ENCODE results near the gene NPR3.
A peak's percentile ranks its signal among the peaks of the same experiment; 100 is the strongest.

Gene NPR3

DNA sequence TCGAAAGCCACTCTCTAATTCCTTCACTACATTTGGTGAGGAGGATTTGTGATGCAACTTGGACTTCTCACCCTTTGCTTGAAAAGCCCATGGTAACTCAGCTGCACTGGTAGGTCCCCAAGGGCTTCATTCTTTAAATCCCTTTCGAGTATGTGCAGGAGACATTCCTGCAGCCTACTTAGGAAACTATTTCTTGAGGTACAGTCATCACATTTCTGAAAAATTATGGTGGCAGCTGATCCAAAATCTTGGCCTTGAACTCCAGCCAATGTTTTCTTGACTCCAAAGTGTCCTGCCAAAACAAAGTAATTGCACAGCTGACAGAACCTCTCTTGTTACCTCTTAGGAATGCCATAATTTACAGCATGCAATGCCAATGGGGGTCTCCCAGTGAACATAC, 99.7 kb downstream of the NPR3 start:
- DNase-seq, result peak; percentile 98

DNA sequence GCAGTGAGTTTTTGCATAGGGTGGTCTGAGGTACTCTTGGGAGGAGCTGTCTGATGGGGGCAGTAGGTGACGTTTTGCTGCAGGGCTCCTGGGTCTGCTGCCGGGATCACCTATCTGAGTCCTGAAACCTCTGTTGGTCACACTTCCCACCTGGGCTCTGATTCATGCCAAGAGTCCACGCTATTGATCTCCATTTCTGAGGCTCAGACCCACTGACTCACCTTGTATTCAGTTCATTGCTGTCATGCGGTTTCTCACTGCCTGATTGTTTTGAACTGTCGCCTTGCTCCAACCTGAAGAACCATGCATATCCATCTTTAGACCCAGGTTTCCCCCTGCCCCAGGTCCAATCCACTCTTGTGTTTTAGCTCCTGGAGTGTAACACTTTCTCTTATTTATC, 101.3 kb downstream of the NPR3 start:
- no peak for DNase-seq

DNA sequence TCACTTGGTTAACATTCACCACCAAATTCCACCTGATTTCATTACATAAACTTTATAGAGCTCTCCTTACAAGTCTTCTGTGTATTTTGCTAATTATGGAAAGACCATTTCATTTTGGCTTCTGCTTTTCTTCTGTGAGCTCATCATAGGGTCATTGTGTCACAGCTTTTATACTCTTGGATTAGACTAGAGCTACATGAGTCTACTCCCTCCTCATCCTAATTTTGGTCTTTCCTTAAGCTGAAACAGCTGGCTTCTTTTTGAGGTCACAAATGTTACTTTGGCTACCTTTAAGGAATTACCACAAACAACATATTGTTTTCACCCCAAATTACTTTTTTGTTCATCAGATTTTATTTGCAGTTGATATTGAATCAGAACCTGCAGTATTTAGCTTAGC, 103.0 kb downstream of the NPR3 start:
- no peak for DNase-seq

DNA sequence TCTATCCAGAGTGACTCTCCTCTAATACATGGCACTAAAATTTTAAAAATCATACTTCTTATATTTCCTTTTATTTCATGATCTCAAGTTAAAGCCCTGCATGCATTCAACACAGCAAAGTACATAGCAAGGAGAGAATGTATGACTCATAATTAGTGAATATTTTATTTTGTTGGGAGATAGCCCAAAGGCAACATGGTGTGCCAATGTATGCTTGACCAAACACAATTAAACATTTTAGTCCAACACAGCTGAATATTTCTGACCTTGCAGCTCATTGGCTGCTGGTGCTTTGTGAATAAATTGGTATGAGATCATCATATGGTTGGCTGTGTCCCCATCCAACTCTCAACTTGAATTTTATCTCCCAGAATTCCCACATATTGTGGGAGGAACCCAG, 103.5 kb downstream of the NPR3 start:
- DNase-seq, result peak; percentile 80

DNA sequence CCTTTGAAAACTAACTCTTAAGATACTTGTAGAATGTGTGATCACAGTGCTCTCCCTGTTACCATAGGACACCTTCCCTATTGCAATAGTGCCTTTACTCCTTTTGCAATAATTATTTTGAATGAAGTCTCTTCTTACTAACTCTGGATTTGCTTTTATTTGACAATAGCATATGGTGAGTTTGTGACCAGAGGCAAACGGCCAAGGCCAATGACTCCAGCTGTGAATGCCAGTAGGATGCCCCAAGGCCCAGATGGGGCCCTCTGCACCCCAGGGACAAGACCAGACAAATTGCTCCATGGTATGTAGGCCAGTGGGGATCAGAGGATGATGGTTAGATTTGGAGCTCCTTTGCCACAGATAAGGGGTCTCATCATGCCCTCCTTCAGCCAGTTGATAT, 116.9 kb downstream of the NPR3 start:
- no peak for DNase-seq

DNA sequence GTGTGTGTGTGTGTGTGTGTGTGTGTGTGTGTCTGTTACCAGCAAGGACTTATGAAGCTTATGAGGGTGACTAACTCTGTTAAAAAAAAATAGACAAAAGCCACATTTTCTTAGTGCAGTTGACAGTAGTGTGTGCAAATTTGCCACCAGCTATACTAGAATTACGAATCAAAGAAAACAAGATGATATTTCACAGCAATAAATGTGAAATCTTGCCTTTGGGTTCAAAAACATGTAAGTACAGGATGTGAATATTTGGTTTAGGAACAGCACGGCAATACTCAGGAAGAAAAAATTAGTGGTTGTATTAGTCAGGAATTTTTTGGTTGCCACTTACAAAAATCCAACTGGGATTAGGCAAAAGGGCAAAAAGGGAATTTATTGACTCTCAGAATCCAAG, 117.4 kb downstream of the NPR3 start:
- DNase-seq, result no peak

DNA sequence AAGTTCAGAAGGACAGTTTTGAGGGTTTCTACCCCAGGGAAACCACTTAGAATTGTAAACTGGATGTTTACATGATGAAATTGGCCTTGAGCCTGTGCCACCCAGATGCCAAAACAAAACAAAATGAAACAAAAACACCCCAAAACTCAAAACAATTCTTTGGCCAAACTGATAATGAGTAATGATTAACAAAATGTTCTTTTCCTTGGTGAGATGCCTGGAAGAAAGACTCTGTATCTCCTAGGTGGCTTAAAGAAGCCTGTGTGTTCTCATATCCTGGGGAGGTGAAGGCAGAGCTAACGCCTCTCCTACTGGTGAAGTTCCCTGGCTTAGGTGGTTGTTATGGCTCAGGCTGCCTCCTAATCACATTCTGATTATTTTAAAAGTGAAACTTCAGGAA, 120.5 kb downstream of the NPR3 start:
- no peak for DNase-seq

DNA sequence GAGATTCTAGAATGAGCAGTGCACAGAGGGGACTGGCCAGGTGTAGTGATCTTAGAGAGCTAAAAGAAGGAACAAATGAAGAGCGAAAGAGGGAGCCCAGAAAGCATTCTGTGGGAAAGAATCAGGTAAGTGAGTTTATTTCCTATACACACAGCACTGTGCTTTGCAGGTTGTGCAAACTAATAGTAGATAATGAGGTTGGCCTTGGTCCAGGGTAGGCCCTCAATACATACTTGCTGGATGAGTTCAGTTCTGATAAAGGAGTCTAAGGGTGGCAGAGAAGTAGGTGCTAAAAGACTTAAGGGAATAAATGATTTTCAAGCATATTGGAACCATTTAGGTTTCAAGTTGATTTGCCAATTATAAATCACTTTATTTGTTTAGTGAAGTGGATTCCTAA, 122.0 kb downstream of the NPR3 start:
- no peak for DNase-seq

DNA sequence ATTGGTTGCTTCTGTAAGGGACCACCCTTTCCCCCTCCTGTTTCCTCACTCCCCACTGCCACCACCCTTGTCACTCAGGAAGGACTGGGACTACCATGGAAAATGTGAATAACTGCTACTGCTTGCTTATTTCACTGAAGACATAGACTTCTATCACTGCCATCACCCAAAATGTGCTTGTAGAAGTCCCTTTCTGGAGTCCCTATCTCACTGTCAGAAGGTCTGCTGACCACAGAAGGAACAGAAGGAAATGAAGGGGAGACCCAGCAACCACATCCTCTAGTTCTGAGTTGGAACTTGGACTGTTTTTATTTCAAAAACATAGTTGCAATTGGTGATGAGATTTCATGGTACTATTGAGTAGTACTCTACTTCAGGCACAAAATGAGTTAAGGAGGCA, 122.5 kb downstream of the NPR3 start:
- no peak for DNase-seq

DNA sequence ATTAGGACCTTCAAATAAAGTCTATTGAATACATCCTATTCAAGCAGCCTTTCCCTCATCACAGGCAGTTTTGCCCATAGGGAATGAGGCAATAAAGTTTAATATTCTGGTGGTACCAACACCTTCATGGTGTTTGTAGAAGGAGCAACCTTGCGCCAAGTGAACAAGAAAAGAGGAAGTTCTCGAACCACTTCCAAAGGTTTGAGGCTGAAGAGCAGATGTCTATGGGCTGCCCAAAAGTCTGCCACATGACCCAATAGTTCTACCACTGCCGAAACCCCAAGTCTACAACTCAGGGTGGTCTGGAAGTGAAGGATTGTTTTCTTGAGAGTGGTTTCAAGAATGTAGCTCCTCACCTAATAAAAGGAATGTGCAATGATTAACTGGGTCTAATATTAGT, 123.1 kb downstream of the NPR3 start:
- no peak for DNase-seq

DNA sequence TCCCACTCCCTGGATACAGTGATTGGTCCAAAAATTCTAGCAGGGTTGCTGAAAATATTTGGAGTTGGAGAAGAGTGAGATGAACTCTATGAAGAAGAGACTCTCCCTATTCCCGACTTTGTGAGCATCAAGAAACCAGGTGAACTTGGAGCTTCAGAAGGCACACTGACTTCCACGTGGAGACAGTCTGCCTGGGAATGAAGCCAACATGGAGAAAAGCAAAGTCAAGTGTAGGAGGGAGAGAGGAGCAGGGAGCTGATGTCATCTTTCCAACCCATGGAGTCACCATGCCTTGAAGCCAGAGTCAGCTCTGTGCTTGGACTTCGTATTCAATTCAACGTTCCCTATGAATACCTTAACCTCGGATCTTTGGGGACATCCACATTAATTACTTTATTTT, 125.1 kb downstream of the NPR3 start:
- no peak for DNase-seq

DNA sequence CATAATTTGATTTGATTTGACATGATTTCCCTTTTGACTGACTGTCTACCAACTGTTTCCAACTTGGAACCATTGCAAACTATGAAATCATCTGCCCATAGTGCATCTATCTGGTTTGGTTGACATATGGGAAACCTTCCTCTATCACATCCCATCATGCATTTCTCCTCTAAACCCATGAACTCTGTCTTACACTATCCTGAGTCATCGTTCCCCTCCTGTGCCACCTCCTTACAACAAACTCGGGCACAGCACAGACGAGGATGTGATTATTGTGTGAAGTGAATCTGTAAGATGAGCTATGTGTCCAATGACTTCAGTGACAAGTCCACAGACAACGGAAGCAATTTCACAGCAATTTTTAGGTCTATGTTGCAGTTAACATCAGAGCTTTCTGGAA, 126.1 kb downstream of the NPR3 start:
- DNase-seq, result no peak

DNA sequence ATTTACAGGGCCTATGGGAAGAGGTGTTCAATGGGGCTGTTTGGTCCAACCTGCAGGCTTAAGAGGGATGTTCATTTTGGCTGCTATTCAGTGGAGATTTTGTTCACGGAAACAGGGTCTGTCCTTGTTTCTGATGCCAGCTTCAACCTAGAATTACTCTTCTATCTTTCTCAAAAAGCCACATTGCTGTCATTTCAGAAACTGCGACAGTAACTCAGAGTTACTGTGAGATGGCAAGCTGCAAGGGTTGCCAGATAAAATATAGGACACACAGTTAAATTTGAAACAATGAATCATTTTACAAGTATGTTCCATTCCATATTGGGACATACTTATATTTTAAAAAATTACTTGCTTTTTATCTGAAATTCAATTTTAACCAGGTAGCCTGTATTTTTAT, 128.0 kb downstream of the NPR3 start:
- DNase-seq, result no peak

DNA sequence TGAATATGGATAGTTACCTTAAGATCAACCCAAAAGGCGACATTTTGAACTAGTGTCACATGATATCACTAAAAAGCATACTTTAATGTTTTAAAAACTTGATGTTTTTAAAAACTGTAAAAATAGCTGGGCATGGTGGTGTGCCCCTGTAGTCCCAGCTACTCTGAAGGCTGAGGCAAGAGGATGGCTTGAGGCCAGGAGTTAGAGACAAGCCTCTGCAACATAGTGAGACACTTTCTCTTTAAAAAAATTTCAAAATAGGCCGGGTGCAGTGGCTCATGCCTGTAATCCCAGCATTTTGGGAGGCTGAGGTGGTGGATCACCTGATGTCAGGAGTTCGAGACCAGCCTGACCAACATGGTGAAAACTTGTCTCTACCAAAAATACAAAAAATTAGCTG, 129.5 kb downstream of the NPR3 start:
- DNase-seq, result no peak
